HG02588 (cell line): Measurements from ENCODE around the gene LACTB.

Source experiments
- ATAC-seq: cut with Tn5 transposase; IDR thresholded peaks from one replicate; pipeline ENCODE4 v1.9.1; 2021; ENCODE audit warnings: mild to moderate bottlenecking, moderate library complexity; ENCODE audit not compliant: unreplicated experiment

Gene LACTB

GRCh38 chr15:63122002-63122875 is 578 bp downstream of the LACTB start:
- peak; percentile 86 for ATAC-seq

DNA sequence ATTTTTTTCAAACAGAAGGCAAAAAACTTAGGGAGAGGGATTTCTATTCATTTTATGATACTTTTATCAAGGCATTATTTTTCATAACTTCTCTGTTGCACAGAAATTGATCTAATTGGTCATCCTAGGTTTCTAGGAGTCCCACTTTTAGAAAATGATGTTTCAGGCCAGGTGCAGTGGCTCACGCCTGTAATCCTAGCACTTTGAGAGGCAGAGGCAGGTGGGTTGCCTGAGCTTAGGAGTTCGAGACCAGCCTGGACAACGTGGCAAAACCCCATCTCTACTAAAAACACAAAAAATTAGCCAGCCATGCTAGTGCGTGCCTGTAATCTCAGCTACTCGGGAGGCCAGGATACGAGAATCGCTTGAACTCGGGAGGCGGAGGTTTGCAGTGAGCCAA is 2.8 kb downstream of the LACTB start:
- no peak for ATAC-seq

GRCh38 chr15:63126726-63127125 is 5.1 kb downstream of the LACTB start:
- ATAC-seq = no peak

GRCh38 chr15:63133786-63134185 is 12.1 kb downstream of the LACTB start:
- ATAC-seq = no peak

DNA sequence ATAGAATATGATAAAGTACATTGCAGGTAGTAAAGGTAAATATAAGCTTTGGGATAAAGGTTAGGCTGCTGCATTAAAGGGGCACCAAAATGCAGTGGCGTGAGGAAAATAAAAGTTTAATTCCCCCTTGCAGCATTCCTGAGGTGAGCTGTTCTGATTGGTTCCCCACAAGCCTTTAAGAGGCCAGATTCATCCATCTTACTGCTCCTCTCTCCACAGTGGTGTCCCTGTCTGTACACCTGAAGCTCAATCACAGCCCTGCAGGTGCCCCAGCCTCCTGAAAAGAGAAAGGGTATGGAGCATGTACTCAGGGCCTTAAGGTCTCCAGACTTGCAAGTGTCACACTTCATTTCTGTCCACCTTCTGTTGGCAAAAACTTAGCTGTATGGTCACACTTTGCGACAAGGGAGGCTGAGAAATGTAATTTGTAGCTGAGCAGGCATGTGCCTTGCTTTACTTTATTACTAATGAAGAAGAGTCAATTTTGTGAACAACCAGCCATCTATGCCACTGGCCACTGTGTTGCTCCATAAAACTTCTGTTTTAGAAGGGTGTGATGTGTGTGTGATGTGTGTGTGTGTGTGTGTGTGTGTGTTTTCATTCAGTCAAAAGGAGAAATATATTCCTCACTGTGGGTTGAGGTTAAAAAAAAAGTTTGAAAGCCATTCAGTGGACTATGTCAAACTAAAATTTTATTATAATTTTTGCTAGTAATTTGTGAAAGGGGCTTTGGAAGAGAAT is 12.8 kb downstream of the LACTB start:
- no peak for ATAC-seq

DNA sequence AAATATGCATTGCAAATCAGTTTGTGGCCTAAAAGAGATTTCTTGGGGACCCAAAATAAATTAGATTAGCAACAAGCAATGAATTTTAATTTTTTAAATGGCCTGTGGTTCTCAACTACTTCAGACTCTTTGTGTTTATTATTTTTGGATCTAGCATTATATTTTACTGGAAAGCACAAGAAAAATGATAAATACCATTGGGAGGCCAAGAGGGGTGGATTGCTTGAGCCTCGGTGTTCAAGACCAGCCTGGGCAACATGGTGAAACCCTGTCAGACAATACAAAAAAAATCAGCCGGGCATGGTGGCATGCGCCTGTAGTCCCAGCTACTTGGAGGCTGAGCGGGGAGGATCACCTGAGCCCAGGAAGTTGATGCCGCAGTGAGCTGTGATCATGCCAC is 13.6 kb downstream of the LACTB start:
- ATAC-seq = no peak

DNA sequence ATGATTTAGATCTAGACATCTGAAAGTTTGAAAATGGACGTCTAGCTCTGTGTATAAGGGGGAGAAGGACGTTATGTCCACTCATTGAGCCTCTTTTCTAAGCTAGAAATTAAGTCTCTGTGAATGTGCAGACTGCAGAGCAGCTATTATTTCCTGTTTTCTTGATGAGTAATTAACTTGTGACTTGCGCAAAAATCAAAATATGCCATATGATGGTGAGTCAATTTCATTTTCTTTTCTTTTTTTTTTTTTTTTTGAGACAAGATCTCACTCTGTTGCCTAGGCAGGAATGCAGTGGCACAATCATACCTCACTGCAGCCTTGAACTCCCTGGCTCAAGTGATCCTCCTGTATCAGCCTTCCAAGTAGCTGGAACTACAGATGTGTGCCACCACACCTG is 14.1 kb downstream of the LACTB start:
- no peak for ATAC-seq

DNA sequence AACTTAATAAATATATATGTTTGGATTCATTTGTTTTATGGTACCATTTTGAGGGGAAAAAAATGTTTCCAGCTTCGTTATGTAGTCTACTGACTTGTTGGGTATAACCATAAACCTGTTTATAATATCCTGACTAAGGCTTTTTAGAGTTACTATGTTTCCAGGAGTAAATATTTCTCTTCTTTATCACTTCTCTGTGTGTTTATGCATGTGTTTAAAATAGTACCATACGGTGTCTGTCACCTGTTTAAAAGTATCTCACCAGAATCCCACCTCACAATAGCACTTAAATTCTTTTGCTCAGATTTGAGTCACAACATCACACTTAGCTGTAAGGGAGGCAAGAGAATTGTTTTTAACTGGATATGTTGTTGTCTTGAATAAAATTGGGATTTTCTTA is 15.1 kb downstream of the LACTB start:
- ATAC-seq = no peak

DNA sequence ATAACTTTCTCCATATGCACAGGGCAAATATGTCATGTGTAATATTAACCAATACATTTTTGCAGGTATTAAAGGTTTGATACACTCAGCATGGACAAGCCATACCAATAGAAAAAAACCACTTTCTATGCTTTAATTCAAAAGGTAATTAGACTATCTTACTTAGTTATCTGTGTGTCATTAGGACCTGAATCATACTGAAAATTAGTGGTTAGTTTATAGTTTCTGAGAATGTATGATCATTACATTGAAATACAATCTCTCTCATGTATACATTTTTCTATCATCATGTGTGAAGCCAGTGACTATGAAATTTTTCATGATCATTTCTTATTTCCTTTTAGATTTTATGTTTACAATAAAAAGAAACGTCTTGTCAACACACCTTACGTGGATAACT is 19.3 kb downstream of the LACTB start:
- no peak for ATAC-seq

DNA sequence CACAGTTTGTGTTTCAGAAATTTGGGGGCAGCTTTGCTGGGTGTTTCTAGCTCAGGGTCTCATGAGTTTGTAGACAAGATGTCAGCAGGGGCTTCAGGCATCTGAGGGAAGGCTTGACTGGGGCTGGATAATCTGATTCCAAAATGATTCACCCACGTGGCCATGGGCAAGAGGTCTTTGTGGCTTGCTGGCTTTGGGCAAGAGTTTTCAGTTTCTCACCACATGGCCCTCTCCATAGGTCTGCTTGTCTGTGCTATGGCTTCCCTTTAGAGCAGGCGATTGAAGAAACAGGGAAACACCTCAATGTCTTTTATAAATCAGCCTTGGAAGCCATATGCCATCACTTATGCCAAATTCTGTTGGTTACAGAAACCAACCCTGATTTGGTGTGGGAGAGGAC is 23.8 kb downstream of the LACTB start:
- no peak for ATAC-seq

DNA sequence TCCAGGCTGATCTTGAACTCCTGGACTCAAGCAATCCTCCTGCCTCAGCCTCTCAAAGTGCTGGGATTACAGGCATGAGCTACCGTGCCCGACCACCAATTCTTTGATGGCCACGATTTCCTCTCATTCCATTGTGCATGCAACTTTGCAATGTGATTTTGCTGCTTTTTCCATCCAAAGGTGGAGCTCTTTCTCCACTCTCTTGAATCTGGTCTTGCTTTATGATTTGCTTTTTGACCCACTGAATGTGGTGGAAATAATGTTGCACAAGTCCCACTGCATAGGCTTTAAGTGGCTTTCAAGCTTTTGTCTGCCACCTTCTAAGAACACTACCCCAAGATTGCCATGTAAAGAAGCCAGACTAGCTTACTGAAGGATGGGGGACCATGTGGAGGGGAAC is 25.0 kb downstream of the LACTB start:
- ATAC-seq = no peak

DNA sequence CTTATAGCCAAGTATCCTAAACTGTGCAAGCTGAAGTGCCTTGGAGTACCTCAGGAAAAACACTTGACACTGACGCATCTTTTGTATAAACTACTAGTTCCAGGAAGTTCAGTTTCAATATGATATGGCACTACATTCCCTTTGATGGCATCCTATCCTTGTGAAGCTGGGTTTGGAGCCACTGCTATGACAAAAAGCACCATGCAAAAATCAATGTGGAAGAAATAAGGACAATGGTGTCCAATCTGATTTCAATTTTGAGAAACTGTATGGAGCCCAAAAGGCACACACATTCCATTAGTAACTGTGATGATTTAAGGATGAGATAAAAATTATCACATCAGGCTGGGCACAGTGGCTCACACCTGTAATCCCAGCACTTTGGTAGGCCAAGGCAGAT is 30.0 kb downstream of the LACTB start:
- no peak for ATAC-seq

DNA sequence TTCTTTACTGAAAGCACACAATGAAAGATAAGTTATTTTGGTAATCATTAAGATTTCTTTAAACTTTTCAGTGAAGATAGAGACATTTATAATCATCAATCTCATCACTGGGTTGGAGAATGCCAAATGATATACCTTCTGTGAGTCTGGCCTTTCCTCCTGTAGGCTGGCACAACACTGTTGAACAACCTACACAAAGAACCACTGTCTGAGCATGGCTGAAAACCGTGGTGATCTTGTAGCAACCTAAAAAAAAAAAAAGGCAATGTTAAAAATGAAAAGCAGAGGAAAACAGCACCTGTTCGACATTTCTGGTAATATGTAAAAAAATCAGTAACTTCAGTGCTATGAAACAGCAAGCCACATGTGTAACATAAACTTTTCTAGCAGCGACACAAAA is 33.8 kb downstream of the LACTB start:
- no peak for ATAC-seq

- no peak for ATAC-seq
Observed at GRCh38 chr15:63156086-63156710, 34.5 kb downstream of the LACTB start.

DNA sequence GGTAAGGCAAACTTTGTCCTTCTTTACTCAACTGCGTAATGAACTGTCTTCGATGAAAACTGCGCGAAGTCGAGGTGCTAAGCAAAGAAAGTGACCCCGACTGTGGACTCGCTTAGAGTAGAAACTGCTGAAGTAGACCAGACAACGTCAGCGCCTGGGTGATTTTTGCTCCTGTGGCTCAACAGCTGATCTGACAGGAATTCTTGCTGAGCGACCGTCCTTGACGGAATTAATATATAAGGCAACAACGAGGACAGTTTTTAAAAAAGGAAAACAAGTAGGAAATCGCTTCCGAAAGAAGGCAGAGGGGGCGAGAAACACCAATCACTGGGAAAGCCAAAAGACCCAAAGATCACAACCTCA is 35.1 kb downstream of the LACTB start:
- peak; percentile 24 for ATAC-seq

- peak; percentile 88 for ATAC-seq
Observed at GRCh38 chr15:63157118-63157843, 35.6 kb downstream of the LACTB start, which contains the start of gene RPS27L. RPS27L (minus strand) TSS chr15:63157477; CDS start chr15:63157405, 72 bp downstream.

GRCh38 chr15:63157891-63158431 is 36.3 kb downstream of the LACTB start:
- ATAC-seq = no peak

GRCh38 chr15:63160638-63161037 is 39.0 kb downstream of the LACTB start:
- no peak for ATAC-seq

DNA sequence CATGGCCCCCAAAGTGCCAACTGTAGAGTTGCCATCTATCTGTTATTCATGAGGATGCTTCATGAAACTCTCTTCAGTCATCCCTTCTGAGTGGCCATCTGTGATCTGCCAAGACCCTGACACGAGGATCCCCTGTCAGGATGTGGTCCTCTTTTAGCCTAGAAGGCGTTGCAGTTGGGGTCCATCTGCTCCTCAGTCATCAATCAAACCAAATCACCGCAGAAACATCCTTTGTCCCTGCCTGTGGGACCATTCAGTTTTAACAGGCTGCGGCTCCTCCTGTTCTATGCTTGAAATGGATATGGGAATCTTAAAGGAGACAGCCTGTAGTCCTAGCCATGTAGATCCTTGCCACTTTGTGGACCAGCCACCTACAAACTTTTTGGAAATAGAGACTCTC is 41.6 kb downstream of the LACTB start:
- no peak for ATAC-seq

- ATAC-seq = no peak
Observed at GRCh38 chr15:63165166-63165859, 43.7 kb downstream of the LACTB start.
